ENCODE measurements around the gene RSF1. TPM values are rescaled to one million over a fixed set of nuclear protein-coding genes. Genes with fewer than 3 reads are reported as not detected.
A peak's percentile ranks its signal among the peaks of the same experiment; 100 is the strongest.

Gene RSF1, protein sequence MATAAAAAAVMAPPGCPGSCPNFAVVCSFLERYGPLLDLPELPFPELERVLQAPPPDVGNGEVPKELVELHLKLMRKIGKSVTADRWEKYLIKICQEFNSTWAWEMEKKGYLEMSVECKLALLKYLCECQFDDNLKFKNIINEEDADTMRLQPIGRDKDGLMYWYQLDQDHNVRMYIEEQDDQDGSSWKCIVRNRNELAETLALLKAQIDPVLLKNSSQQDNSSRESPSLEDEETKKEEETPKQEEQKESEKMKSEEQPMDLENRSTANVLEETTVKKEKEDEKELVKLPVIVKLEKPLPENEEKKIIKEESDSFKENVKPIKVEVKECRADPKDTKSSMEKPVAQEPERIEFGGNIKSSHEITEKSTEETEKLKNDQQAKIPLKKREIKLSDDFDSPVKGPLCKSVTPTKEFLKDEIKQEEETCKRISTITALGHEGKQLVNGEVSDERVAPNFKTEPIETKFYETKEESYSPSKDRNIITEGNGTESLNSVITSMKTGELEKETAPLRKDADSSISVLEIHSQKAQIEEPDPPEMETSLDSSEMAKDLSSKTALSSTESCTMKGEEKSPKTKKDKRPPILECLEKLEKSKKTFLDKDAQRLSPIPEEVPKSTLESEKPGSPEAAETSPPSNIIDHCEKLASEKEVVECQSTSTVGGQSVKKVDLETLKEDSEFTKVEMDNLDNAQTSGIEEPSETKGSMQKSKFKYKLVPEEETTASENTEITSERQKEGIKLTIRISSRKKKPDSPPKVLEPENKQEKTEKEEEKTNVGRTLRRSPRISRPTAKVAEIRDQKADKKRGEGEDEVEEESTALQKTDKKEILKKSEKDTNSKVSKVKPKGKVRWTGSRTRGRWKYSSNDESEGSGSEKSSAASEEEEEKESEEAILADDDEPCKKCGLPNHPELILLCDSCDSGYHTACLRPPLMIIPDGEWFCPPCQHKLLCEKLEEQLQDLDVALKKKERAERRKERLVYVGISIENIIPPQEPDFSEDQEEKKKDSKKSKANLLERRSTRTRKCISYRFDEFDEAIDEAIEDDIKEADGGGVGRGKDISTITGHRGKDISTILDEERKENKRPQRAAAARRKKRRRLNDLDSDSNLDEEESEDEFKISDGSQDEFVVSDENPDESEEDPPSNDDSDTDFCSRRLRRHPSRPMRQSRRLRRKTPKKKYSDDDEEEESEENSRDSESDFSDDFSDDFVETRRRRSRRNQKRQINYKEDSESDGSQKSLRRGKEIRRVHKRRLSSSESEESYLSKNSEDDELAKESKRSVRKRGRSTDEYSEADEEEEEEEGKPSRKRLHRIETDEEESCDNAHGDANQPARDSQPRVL (N-terminal part only)
- 49.5 and 53.2 TPM in 2 replicates for polyA plus RNA-seq (2013)

DNA sequence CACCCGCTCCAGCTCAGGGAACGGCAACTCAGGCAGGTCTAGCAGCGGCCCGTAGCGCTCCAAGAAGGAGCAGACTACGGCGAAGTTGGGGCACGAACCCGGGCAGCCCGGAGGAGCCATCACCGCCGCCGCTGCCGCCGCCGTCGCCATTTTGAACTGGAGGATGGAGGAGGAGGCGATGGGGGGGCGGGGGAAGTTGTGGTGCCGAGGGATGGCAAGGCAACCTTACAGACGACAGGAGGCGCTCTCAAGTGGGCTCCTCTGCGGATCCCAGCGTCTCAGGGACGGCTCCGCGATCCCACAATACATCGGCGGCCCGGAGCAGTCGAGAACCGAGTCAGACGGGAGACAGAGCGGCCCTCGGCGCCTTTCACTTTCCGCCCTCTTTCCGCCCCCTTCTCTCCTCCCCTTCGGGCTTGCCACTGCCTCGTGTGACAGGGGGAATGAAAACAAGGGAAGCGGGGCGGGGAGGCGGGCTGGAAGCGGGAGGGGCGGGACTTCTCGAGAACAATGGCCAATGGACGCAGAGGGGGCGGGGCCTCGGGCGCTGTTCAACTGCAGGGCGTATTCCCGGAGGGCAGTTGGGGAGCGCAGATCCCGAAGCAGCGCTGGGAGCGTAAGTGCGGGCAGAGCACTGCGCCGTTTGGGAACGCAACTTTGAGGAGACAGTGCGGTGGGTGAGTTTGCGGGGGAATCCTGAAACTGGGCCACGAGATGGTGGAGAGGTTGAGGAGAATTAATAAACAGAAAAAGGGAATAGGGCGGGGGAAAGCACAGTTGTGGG, at the start of gene RSF1, which contains the start of gene AAMDC:
RSF1 (minus strand) TSS at position 158 of the 784 bp plus-strand sequence; CDS start at position 150, 8 bp downstream.
AAMDC (plus strand) TSS at position 580 of the 784 bp plus-strand sequence. CDS start 21,353 bp downstream, outside the sequence.
- Histone ChIP-seq H3K4me2 (ENCODE audit: low read length) (peak within 1 kb of the TSS; percentile 97), H3K4ac (ENCODE audit: low read depth, low read length) (peak within 1 kb of the TSS; percentile 75), H2AK5ac (ENCODE audit: low read length) (peak within 1 kb of the TSS; percentile 86)

DNA sequence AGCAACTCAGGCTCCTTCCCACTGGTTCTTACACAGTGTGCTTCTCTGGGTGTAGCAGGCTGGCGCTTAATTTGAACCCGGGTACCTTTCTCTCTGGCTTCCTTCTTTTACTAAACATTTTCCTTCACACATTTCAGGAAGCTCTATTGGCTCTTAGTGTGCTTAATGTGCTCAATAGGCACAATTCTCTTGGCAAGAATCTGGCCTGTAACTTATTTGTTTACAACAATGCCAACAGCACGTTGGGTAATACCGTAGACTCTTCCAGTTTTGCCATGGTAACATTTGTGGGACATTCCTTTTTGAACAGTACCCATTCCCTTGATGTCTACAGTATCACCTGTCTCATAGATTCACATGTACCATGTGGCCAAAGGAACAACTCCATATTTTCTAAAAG, 48.2 kb upstream of the RSF1 start:
- Histone ChIP-seq H3K4me3 (ENCODE audit: low read depth, low read length) (no peak overlapping the region), H3K18ac (ENCODE audit: low read length) (no peak overlapping the region), H2BK120ac (ENCODE audit: insufficient read depth, low read length, poor library complexity) (no peak overlapping the region), H3K4me1 (ENCODE audit: control insufficient read depth in 1 of 2, insufficient read depth in 2 of 2, low read length in 2 of 2) (peaks cover 0 to 3% of the 10 kb centered on the region in 2 experiments), H4K91ac (ENCODE audit: low read depth, low read length) (no peak overlapping the region), H3K4me2 (ENCODE audit: low read length) (no peak overlapping the region), H3K9me3 (ENCODE audit: insufficient read depth, low read depth, low read length) (no peaks in the 10 kb centered on the region), H3K23ac (ENCODE audit: low read length) (no peak overlapping the region), H2AFZ (ENCODE audit: insufficient read depth, low read length, poor library complexity) (no peak overlapping the region), H3K36me3 (ENCODE audit: control insufficient read depth in 1 of 2, insufficient read depth in 2 of 2, low read length in 2 of 2) (peaks cover 4 to 12% of the 10 kb centered on the region in 2 experiments), H3K27me3 (ENCODE audit: insufficient read depth, low read length) (no peaks in the 10 kb centered on the region), H3K79me2 (ENCODE audit: control insufficient read depth, insufficient read depth, low read length, poor library complexity) (no peaks in the 10 kb centered on the region), H3K14ac (ENCODE audit: low read length) (no peak overlapping the region), H3K79me1 (ENCODE audit: low read length) (no peaks in the 10 kb centered on the region), H2AK5ac (ENCODE audit: low read length) (no peak overlapping the region), H2BK5ac (ENCODE audit: low read depth, low read length, poor library complexity) (no peak overlapping the region), H3K4ac (ENCODE audit: low read depth, low read length) (no peak overlapping the region), H4K8ac (ENCODE audit: low read depth, low read length) (no peak overlapping the region), H3K27ac (ENCODE audit: low read depth, low read length) (no peak overlapping the region), H3K9ac (ENCODE audit: low read length) (no peak overlapping the region), H4K12ac (ENCODE audit: low read depth, low read length) (no peak overlapping the region), H2BK12ac (ENCODE audit: low read length) (no peak overlapping the region)
- WGBS (ENCODE audit: extremely low coverage, insufficient coverage, insufficient read length), result no CpG with 5 or more reads among the region's 4 CpGs
- DNase-seq, result no peak

More for the DNA sequence above, at the start of gene RSF1, which contains the start of gene AAMDC:
- peak; percentile 98 to 99 for DNase-seq
- peak within 1 kb of the TSS; percentile 97 for H3K14ac ChIP-seq (ENCODE audit: low read length)
- H2AFZ ChIP-seq (ENCODE audit: insufficient read depth, low read length, poor library complexity), result peak within 1 kb of the TSS; percentile 99
- H3K9ac ChIP-seq (ENCODE audit: low read length), result peak within 1 kb of the TSS; percentile 79
- peak within 1 kb of the TSS; percentile 93 for H3K4me3 ChIP-seq (ENCODE audit: low read depth, low read length)
- peak within 1 kb of the TSS; percentile 89 for H4K91ac ChIP-seq (ENCODE audit: low read depth, low read length)
- no CpG with 5 or more reads among the region's 64 CpGs for WGBS (ENCODE audit: extremely low coverage, insufficient coverage, insufficient read length)
- H3K27me3 ChIP-seq (ENCODE audit: insufficient read depth, low read length), result no peaks in the 10 kb centered on the region
- H3K4me1 ChIP-seq (ENCODE audit: control insufficient read depth in 1 of 2, insufficient read depth in 2 of 2, low read length in 2 of 2), result peaks cover 0 to 2% of the 10 kb centered on the region in 2 experiments
- no peak within 1 kb of the TSS for H2BK12ac ChIP-seq (ENCODE audit: low read length)
- H3K79me1 ChIP-seq (ENCODE audit: low read length), result peaks cover 13% of the 10 kb centered on the region
- H2BK5ac ChIP-seq (ENCODE audit: low read depth, low read length, poor library complexity), result peak within 1 kb of the TSS; percentile 74
- no peaks in the 10 kb centered on the region for H3K36me3 ChIP-seq (ENCODE audit: control insufficient read depth in 1 of 2, insufficient read depth in 2 of 2, low read length in 2 of 2)
- peaks cover 13% of the 10 kb centered on the region for H3K79me2 ChIP-seq (ENCODE audit: control insufficient read depth, insufficient read depth, low read length, poor library complexity)
- peak within 1 kb of the TSS; percentile 86 for H3K18ac ChIP-seq (ENCODE audit: low read length)
- peak within 1 kb of the TSS; percentile 79 for H4K8ac ChIP-seq (ENCODE audit: low read depth, low read length)
- H3K27ac ChIP-seq (ENCODE audit: low read depth, low read length), result peak within 1 kb of the TSS; percentile 89
- peak within 1 kb of the TSS; percentile 67 for H2BK120ac ChIP-seq (ENCODE audit: insufficient read depth, low read length, poor library complexity)
- no peaks in the 10 kb centered on the region for H3K9me3 ChIP-seq (ENCODE audit: insufficient read depth, low read depth, low read length)
- H3K23ac ChIP-seq (ENCODE audit: low read length), result no peak within 1 kb of the TSS
- H4K12ac ChIP-seq (ENCODE audit: low read depth, low read length), result peak within 1 kb of the TSS; percentile 90

DNA sequence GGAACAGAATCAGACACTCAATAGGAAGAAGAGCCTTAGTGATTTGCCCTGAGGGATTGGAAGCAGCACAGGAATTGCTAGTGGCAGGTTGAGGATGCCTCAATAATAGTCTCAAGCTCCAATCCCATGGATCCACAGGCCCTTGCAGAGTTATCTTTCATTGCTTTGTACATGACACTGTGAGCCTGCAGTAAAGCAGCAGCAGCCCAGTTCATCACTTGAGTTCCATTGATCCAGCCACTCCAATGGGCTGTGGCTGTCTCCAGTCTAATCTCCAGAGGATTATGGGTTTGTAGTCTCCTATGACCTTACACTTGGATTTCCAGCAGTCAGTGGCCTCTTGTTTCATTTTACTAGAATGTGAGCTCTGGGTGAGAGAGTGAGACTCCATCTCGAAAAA, 45.8 kb upstream of the RSF1 start:
- H3K4me2 ChIP-seq (ENCODE audit: low read length), result no peak overlapping the region
- no peaks in the 10 kb centered on the region for H3K27me3 ChIP-seq (ENCODE audit: insufficient read depth, low read length)
- no peak overlapping the region for H2BK5ac ChIP-seq (ENCODE audit: low read depth, low read length, poor library complexity)
- H3K27ac ChIP-seq (ENCODE audit: low read depth, low read length), result no peak overlapping the region
- H4K8ac ChIP-seq (ENCODE audit: low read depth, low read length), result no peak overlapping the region
- no peak overlapping the region for H2AFZ ChIP-seq (ENCODE audit: insufficient read depth, low read length, poor library complexity)
- no CpG with 5 or more reads among the region's 1 CpG for WGBS (ENCODE audit: extremely low coverage, insufficient coverage, insufficient read length)
- peaks cover 2 to 8% of the 10 kb centered on the region in 2 experiments for H3K36me3 ChIP-seq (ENCODE audit: control insufficient read depth in 1 of 2, insufficient read depth in 2 of 2, low read length in 2 of 2)
- H3K4me3 ChIP-seq (ENCODE audit: low read depth, low read length), result no peak overlapping the region
- no peak overlapping the region for H3K14ac ChIP-seq (ENCODE audit: low read length)
- H4K91ac ChIP-seq (ENCODE audit: low read depth, low read length), result no peak overlapping the region
- peaks cover 0 to 3% of the 10 kb centered on the region in 2 experiments for H3K4me1 ChIP-seq (ENCODE audit: control insufficient read depth in 1 of 2, insufficient read depth in 2 of 2, low read length in 2 of 2)
- no peak overlapping the region for H3K9ac ChIP-seq (ENCODE audit: low read length)
- H4K12ac ChIP-seq (ENCODE audit: low read depth, low read length), result no peak overlapping the region
- no peak overlapping the region for H3K4ac ChIP-seq (ENCODE audit: low read depth, low read length)
- H3K79me1 ChIP-seq (ENCODE audit: low read length), result no peaks in the 10 kb centered on the region
- peak in 1 of 2 donors; percentile 15 for DNase-seq
- no peak overlapping the region for H3K18ac ChIP-seq (ENCODE audit: low read length)
- no peaks in the 10 kb centered on the region for H3K79me2 ChIP-seq (ENCODE audit: control insufficient read depth, insufficient read depth, low read length, poor library complexity)
- H2BK12ac ChIP-seq (ENCODE audit: low read length), result no peak overlapping the region
- no peak overlapping the region for H2BK120ac ChIP-seq (ENCODE audit: insufficient read depth, low read length, poor library complexity)
- H3K9me3 ChIP-seq (ENCODE audit: insufficient read depth, low read depth, low read length), result no peaks in the 10 kb centered on the region
- H2AK5ac ChIP-seq (ENCODE audit: low read length), result no peak overlapping the region
- no peak overlapping the region for H3K23ac ChIP-seq (ENCODE audit: low read length)
